ENCODE results near the gene CST1. TPM values are rescaled to one million over a fixed set of nuclear protein-coding genes. Genes with fewer than 3 reads are reported as not detected.
A peak's percentile ranks its signal among the peaks of the same experiment; 100 is the strongest.
"Not testable (repeated sequence)": the region's sequence is repeated elsewhere in the genome, so short reads cannot be mapped to it uniquely, and the experiment has no call there.

CST1 gene
- not detected in 2 replicates for total RNA-seq (2014; rRNA removed; shearing (Covaris generic))

- not testable (repeated sequence) for H3K36me3 ChIP-seq; DNase-seq; H3K4me1 ChIP-seq; H3K9me3 ChIP-seq (replicated peaks); H3K4me3 ChIP-seq; H3K27me3 ChIP-seq; H3K27ac ChIP-seq
Measured at GRCh38 chr20:23750786-23751185, at the start of gene CST1. Gene CST1 (minus strand): TSS chr20:23750935. CDS start chr20:23750866, 69 bp downstream.

- not testable (repeated sequence) for H3K27me3 ChIP-seq; H3K27ac ChIP-seq; H3K4me3 ChIP-seq; H3K9me3 ChIP-seq (replicated peaks); H3K4me1 ChIP-seq; H3K36me3 ChIP-seq
- peak; percentile 44 to 53 for DNase-seq
Measured at GRCh38 chr20:23799216-23799847, 48.6 kb upstream of the CST1 start.

- no peaks in the 10 kb centered on the region for H3K9me3 ChIP-seq (replicated peaks)
- no peaks in the 10 kb centered on the region for H3K36me3 ChIP-seq
- no peaks in the 10 kb centered on the region for H3K27me3 ChIP-seq
- H3K27ac ChIP-seq: no peak overlapping the region
- H3K4me3 ChIP-seq: no peak overlapping the region
- no peaks in the 10 kb centered on the region for H3K4me1 ChIP-seq
- DNase-seq: no peak
Measured at GRCh38 chr20:23795526-23795925, 44.8 kb upstream of the CST1 start.

- no peak for DNase-seq
- no peaks in the 10 kb centered on the region for H3K9me3 ChIP-seq (replicated peaks)
- H3K4me3 ChIP-seq: no peak overlapping the region
- H3K4me1 ChIP-seq: no peaks in the 10 kb centered on the region
- H3K27me3 ChIP-seq: no peaks in the 10 kb centered on the region
- no peaks in the 10 kb centered on the region for H3K36me3 ChIP-seq
- no peak overlapping the region for H3K27ac ChIP-seq
Measured at GRCh38 chr20:23794841-23795240, 44.1 kb upstream of the CST1 start.

GRCh38 chr20:23794065-23794464, 43.3 kb upstream of the CST1 start:
- H3K36me3 ChIP-seq: no peaks in the 10 kb centered on the region
- no peak overlapping the region for H3K27ac ChIP-seq
- H3K27me3 ChIP-seq: no peaks in the 10 kb centered on the region
- H3K9me3 ChIP-seq (replicated peaks): no peaks in the 10 kb centered on the region
- no peak for DNase-seq
- no peaks in the 10 kb centered on the region for H3K4me1 ChIP-seq
- H3K4me3 ChIP-seq: no peak overlapping the region

GRCh38 chr20:23783447-23783846, 32.7 kb upstream of the CST1 start:
- H3K36me3 ChIP-seq: no peaks in the 10 kb centered on the region
- H3K27ac ChIP-seq: no peak overlapping the region
- no peaks in the 10 kb centered on the region for H3K4me1 ChIP-seq
- no peaks in the 10 kb centered on the region for H3K9me3 ChIP-seq (replicated peaks)
- no peak for DNase-seq
- no peak overlapping the region for H3K4me3 ChIP-seq
- no peaks in the 10 kb centered on the region for H3K27me3 ChIP-seq

- no peaks in the 10 kb centered on the region for H3K9me3 ChIP-seq (replicated peaks)
- H3K27me3 ChIP-seq: no peaks in the 10 kb centered on the region
- H3K4me3 ChIP-seq: no peak overlapping the region
- DNase-seq: peak; percentile 38 to 62
- no peaks in the 10 kb centered on the region for H3K4me1 ChIP-seq
- no peak overlapping the region for H3K27ac ChIP-seq
- H3K36me3 ChIP-seq: no peaks in the 10 kb centered on the region
Measured at GRCh38 chr20:23782366-23782983, 31.7 kb upstream of the CST1 start.

- not testable (repeated sequence) for H3K27me3 ChIP-seq; H3K4me1 ChIP-seq; H3K4me3 ChIP-seq; H3K9me3 ChIP-seq (replicated peaks); H3K36me3 ChIP-seq; H3K27ac ChIP-seq; DNase-seq
Measured at GRCh38 chr20:23778676-23779075, 27.9 kb upstream of the CST1 start.

- H3K9me3 ChIP-seq (replicated peaks); H3K36me3 ChIP-seq; H3K4me3 ChIP-seq; H3K27me3 ChIP-seq; H3K27ac ChIP-seq; H3K4me1 ChIP-seq; DNase-seq: not testable (repeated sequence)
Measured at GRCh38 chr20:23777380-23777779, 26.6 kb upstream of the CST1 start.

GRCh38 chr20:23776067-23776771, 25.5 kb upstream of the CST1 start:
- no peak overlapping the region for H3K27ac ChIP-seq
- no peaks in the 10 kb centered on the region for H3K36me3 ChIP-seq
- H3K9me3 ChIP-seq (replicated peaks): no peaks in the 10 kb centered on the region
- no peak for DNase-seq
- H3K27me3 ChIP-seq: no peaks in the 10 kb centered on the region
- H3K4me3 ChIP-seq: no peak overlapping the region
- no peaks in the 10 kb centered on the region for H3K4me1 ChIP-seq

GRCh38 chr20:23774081-23774480, 23.3 kb upstream of the CST1 start:
- DNase-seq: no peak
- Histone ChIP-seq H3K9me3 (replicated peaks) (no peaks in the 10 kb centered on the region), H3K27me3 (no peaks in the 10 kb centered on the region), H3K4me3 (no peak overlapping the region), H3K36me3 (no peaks in the 10 kb centered on the region), H3K4me1 (no peaks in the 10 kb centered on the region), H3K27ac (no peak overlapping the region)

GRCh38 chr20:23773579-23773978, 22.8 kb upstream of the CST1 start:
- Histone ChIP-seq H3K27ac (no peak overlapping the region), H3K36me3 (no peaks in the 10 kb centered on the region), H3K4me1 (no peaks in the 10 kb centered on the region), H3K9me3 (replicated peaks) (no peaks in the 10 kb centered on the region), H3K4me3 (no peak overlapping the region), H3K27me3 (no peaks in the 10 kb centered on the region)
- DNase-seq: no peak

- Histone ChIP-seq H3K4me3 (no peak overlapping the region), H3K4me1 (no peaks in the 10 kb centered on the region), H3K36me3 (no peaks in the 10 kb centered on the region), H3K9me3 (replicated peaks) (no peaks in the 10 kb centered on the region), H3K27ac (no peak overlapping the region), H3K27me3 (no peaks in the 10 kb centered on the region)
- DNase-seq: no peak
Measured at GRCh38 chr20:23773127-23773526, 22.4 kb upstream of the CST1 start.

GRCh38 chr20:23772074-23772473, 21.3 kb upstream of the CST1 start:
- Histone ChIP-seq H3K27ac (no peak overlapping the region), H3K36me3 (no peaks in the 10 kb centered on the region), H3K4me3 (no peak overlapping the region), H3K4me1 (no peaks in the 10 kb centered on the region), H3K27me3 (no peaks in the 10 kb centered on the region), H3K9me3 (replicated peaks) (no peaks in the 10 kb centered on the region)
- no peak for DNase-seq

- no peak for DNase-seq
- H3K27ac ChIP-seq: no peak overlapping the region
- H3K27me3 ChIP-seq: no peaks in the 10 kb centered on the region
- no peaks in the 10 kb centered on the region for H3K4me1 ChIP-seq
- no peaks in the 10 kb centered on the region for H3K36me3 ChIP-seq
- no peaks in the 10 kb centered on the region for H3K9me3 ChIP-seq (replicated peaks)
- H3K4me3 ChIP-seq: no peak overlapping the region
Measured at GRCh38 chr20:23770384-23770783, 19.6 kb upstream of the CST1 start.
